GM23338 (cell line): Measurements from ENCODE around the gene DNAH11. TPM values are rescaled to one million over a fixed set of nuclear protein-coding genes. Genes with fewer than 3 reads are reported as not detected.

Source experiments
- EZH2 ChIP-seq: fragments of 200-600 bp; sonication (generic); IDR thresholded peaks from one replicate; pipeline ENCODE4 v1.8.0; 2017; ENCODE audit warnings: antibody characterized with exemption, mild to moderate bottlenecking, low read depth; ENCODE audit not compliant: unreplicated experiment
- NANOG ChIP-seq: IDR thresholded peaks from 2 replicates; pipeline ENCODE4 v1.6.1; 2016; ENCODE audit warnings: antibody characterized with exemption, borderline replicate concordance
- POLR2AphosphoS5 ChIP-seq: IDR thresholded peaks from 2 replicates; pipeline ENCODE4 v1.6.1; 2016; ENCODE audit warnings: antibody characterized with exemption, low read depth
- ZNF114 ChIP-seq: fragments of 250-450 bp; sonication (Bioruptor Pico); IDR thresholded peaks from 2 replicates; pipeline ENCODE4 v1.5.0; 2020; ENCODE audit warnings: mild to moderate bottlenecking, moderate library complexity
- ZNF331 ChIP-seq: fragments of 250-450 bp; sonication (Bioruptor Pico); IDR thresholded peaks from 2 replicates; pipeline ENCODE4 v1.5.0; 2020; ENCODE audit warnings: low read depth, mild to moderate bottlenecking, moderate library complexity
- polyA plus RNA-seq: library from polyadenylated mRNA; unstranded; fragments of >200 nt; fragmentation: Nextera tagmentation; extraction: Ambion mirVana; gene quantifications from 2 replicates; pipeline ENCODE4 v1.2.1, GENCODE V29; 2016
- total RNA-seq: library from RNA; depleted of rRNA; stranded (reverse); fragments of >200 nt; shearing (Covaris generic); gene quantifications from 2 replicates; pipeline ENCODE4 v1.2.3, GENCODE V29; 2014
- TF ChIP-seq, protein P1 (sequence below): fragments of 250-450 bp; sonication (Bioruptor Pico); IDR thresholded peaks from 2 replicates; pipeline ENCODE4 v1.5.0; 2020; ENCODE audit warnings: mild to moderate bottlenecking, moderate library complexity
- TF ChIP-seq, protein P2 (sequence below): IDR thresholded peaks from one replicate; pipeline ENCODE4 v1.6.1; 2018; ENCODE audit warnings: antibody characterized with exemption; ENCODE audit not compliant: unreplicated experiment

DNAH11 gene
- total and polyA plus RNA-seq, 2 experiments from 2014 or later, result 9.3 TPM

DNA sequence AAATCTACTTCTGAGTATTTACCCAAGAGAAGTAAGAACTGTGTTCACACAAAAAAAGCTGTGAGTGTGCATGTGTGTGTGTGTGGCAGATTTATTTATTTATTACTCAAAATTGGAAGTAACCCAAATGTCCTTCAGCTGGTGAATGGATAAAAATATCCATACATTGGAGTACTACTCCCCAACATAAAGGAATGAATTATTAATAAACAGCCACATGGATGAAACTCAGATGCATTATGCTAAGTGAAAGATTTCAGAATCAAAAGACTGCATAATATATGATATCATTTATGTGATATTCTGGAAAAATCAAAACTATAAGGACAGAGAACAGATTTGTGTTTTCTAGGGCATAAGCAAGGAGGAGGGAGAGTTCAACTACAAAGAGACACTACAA lies 47.1 kb upstream of the DNAH11 start (continued):
- TF ChIP-seq, protein P1, sequence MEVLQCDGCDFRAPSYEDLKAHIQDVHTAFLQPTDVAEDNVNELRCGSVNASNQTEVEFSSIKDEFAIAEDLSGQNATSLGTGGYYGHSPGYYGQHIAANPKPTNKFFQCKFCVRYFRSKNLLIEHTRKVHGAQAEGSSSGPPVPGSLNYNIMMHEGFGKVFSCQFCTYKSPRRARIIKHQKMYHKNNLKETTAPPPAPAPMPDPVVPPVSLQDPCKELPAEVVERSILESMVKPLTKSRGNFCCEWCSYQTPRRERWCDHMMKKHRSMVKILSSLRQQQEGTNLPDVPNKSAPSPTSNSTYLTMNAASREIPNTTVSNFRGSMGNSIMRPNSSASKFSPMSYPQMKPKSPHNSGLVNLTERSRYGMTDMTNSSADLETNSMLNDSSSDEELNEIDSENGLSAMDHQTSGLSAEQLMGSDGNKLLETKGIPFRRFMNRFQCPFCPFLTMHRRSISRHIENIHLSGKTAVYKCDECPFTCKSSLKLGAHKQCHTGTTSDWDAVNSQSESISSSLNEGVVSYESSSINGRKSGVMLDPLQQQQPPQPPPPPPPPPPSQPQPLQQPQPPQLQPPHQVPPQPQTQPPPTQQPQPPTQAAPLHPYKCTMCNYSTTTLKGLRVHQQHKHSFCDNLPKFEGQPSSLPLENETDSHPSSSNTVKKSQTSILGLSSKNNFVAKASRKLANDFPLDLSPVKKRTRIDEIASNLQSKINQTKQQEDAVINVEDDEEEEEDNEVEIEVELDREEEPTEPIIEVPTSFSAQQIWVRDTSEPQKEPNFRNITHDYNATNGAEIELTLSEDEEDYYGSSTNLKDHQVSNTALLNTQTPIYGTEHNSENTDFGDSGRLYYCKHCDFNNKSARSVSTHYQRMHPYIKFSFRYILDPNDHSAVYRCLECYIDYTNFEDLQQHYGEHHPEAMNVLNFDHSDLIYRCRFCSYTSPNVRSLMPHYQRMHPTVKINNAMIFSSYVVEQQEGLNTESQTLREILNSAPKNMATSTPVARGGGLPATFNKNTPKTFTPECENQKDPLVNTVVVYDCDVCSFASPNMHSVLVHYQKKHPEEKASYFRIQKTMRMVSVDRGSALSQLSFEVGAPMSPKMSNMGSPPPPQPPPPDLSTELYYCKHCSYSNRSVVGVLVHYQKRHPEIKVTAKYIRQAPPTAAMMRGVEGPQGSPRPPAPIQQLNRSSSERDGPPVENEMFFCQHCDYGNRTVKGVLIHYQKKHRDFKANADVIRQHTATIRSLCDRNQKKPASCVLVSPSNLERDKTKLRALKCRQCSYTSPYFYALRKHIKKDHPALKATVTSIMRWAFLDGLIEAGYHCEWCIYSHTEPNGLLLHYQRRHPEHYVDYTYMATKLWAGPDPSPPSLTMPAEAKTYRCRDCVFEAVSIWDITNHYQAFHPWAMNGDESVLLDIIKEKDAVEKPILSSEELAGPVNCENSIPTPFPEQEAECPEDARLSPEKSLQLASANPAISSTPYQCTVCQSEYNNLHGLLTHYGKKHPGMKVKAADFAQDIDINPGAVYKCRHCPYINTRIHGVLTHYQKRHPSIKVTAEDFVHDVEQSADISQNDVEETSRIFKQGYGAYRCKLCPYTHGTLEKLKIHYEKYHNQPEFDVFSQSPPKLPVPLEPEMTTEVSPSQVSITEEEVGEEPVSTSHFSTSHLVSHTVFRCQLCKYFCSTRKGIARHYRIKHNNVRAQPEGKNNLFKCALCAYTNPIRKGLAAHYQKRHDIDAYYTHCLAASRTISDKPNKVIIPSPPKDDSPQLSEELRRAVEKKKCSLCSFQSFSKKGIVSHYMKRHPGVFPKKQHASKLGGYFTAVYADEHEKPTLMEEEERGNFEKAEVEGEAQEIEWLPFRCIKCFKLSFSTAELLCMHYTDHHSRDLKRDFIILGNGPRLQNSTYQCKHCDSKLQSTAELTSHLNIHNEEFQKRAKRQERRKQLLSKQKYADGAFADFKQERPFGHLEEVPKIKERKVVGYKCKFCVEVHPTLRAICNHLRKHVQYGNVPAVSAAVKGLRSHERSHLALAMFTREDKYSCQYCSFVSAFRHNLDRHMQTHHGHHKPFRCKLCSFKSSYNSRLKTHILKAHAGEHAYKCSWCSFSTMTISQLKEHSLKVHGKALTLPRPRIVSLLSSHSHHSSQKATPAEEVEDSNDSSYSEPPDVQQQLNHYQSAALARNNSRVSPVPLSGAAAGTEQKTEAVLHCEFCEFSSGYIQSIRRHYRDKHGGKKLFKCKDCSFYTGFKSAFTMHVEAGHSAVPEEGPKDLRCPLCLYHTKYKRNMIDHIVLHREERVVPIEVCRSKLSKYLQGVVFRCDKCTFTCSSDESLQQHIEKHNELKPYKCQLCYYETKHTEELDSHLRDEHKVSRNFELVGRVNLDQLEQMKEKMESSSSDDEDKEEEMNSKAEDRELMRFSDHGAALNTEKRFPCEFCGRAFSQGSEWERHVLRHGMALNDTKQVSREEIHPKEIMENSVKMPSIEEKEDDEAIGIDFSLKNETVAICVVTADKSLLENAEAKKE (CRISPR knock-in tag), result no peak
- TF ChIP-seq, protein P2, sequence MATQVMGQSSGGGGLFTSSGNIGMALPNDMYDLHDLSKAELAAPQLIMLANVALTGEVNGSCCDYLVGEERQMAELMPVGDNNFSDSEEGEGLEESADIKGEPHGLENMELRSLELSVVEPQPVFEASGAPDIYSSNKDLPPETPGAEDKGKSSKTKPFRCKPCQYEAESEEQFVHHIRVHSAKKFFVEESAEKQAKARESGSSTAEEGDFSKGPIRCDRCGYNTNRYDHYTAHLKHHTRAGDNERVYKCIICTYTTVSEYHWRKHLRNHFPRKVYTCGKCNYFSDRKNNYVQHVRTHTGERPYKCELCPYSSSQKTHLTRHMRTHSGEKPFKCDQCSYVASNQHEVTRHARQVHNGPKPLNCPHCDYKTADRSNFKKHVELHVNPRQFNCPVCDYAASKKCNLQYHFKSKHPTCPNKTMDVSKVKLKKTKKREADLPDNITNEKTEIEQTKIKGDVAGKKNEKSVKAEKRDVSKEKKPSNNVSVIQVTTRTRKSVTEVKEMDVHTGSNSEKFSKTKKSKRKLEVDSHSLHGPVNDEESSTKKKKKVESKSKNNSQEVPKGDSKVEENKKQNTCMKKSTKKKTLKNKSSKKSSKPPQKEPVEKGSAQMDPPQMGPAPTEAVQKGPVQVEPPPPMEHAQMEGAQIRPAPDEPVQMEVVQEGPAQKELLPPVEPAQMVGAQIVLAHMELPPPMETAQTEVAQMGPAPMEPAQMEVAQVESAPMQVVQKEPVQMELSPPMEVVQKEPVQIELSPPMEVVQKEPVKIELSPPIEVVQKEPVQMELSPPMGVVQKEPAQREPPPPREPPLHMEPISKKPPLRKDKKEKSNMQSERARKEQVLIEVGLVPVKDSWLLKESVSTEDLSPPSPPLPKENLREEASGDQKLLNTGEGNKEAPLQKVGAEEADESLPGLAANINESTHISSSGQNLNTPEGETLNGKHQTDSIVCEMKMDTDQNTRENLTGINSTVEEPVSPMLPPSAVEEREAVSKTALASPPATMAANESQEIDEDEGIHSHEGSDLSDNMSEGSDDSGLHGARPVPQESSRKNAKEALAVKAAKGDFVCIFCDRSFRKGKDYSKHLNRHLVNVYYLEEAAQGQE, result no peak
- TF ChIP-seq ZNF331 (CRISPR knock-in tag), result no peak
- TF ChIP-seq POLR2AphosphoS5, result no peak
- no peak for TF ChIP-seq ZNF114 (CRISPR knock-in tag)
- no peak for TF ChIP-seq EZH2
- no peak for TF ChIP-seq NANOG
